HEK293T (cell line): Measurements from ENCODE around the gene UBXN11.

ENCODE experiments used
- FOXA1 ChIP-seq: fragments of 450-650 bp; IDR thresholded peaks from 2 replicates; pipeline ENCODE4 v1.6.1; 2016; ENCODE audit warnings: mild to moderate bottlenecking
- LEF1 ChIP-seq: fragments of 450-650 bp; IDR thresholded peaks from 2 replicates; pipeline ENCODE4 v1.6.1; 2017; ENCODE audit warnings: mild to moderate bottlenecking, borderline replicate concordance
- TARDBP ChIP-seq: fragments of 450-650 bp; IDR thresholded peaks from 2 replicates; pipeline ENCODE4 v1.6.1; 2016

DNA sequence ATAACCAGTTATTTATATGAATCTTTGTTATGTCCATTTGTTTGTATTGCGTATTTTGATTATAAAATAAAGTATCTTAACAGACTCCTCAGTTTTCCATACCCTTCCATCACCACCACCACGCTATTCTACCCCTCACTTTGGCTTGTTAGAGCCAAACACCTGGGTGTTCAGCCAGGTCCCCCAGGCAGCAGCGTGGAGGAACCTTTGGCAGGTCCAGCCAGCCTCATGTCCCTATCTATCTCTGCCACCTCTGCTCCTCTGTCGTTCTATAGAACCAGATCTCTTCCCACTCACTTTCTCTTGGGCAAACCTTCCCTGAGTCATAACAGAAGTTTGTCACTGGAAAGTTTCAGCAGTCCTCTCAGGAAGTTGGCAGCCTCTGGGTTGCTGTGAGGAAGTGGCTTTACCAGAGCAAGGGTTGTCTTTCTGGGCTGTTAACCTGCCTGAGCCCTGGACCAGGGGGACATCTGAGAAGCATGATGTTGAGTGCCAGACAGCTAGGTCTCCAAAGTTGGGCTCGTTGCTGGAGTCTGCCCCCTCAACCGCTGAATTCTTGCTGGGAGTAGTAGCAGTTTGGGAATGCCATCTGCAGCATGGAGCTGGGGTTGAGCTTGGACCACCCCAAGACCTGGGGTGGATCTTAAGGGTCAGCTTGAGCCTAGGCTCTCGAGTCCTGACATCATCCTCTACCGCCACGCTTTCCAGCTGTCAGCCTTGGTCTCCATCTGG is 27.5 kb downstream of the UBXN11 start:
- TF ChIP-seq LEF1: no peak
- no peak for TF ChIP-seq TARDBP
- TF ChIP-seq FOXA1: no peak
